NCI-H526 (cell line): ENCODE results near the gene ZNF724.
"Not testable (repeated sequence)": the region's sequence is repeated elsewhere in the genome, so short reads cannot be mapped to it uniquely, and the experiment has no call there.

ENCODE experiments used
- DNase-seq, 2 experiments: peaks; one replicate each; lab custom pipeline; 2025; lab: John Stamatoyannopoulos, UW

The ZNF724 gene

DNA sequence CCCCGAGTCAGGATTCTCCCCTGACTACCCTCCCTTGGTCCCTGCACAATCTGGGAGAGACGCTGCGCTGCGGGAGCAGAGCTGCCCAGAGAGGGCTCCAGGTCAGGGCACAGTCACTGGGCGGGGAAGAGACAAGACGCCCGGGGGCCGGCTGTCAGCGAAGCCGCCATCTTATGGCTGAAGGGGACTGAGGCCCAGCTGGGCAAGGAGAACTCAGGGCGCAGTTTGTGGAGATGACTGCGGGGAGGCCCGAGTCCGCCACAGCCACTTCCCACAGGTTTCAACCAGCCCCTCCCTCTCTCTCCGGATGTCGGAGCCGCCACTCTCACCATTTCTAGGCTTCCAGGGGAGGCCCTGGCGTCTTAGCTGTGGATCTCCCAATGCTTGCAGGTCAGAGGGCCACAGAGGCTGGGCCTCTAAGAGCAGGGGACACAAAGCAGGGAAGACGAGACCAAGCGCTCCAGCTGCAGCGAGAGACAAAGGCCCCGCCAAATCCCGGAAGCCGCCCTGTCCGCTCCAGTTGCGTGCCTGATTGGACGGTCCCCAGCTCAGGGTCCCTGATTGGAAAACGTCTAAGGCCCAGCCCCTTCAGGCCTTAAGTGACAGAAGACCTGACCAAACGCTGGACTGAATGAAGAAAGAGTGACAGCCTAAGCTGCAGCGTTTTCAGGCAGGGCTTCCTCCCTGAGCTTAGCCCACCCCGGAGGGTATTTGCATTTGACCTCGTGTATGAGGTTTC lies at the start of gene ZNF724:
TSS of gene ZNF724 (minus strand) at position 484 of the 739 bp plus-strand sequence. CDS start at position 332, 152 bp downstream.
- peak; percentile 95 to 96 for DNase-seq

DNA sequence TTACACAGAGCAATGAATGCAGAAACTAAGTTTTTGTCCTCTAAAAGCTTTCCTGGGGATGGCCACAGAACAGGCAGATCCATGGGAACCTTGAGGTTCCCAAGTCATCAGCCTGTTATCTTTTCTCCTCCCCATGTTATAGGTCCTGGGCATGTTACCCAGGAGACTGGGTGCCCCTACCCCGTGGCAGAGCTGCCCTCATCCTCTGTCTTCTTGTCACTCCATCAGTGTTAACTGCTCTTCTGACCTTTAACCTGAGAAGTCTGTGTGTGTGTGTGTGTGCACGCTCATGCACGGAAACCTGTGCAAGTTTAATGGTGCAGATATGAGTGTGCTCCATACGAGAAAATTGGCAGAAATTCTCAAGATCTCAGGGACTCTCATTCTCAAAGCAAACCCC lies 43.9 kb upstream of the ZNF724 start:
- no peak for DNase-seq

- DNase-seq = not testable (repeated sequence)
Observed at GRCh38 chr19:23289966-23290365, 39.8 kb upstream of the ZNF724 start.

GRCh38 chr19:23287620-23288019 lies 37.4 kb upstream of the ZNF724 start:
- no peak for DNase-seq

DNA sequence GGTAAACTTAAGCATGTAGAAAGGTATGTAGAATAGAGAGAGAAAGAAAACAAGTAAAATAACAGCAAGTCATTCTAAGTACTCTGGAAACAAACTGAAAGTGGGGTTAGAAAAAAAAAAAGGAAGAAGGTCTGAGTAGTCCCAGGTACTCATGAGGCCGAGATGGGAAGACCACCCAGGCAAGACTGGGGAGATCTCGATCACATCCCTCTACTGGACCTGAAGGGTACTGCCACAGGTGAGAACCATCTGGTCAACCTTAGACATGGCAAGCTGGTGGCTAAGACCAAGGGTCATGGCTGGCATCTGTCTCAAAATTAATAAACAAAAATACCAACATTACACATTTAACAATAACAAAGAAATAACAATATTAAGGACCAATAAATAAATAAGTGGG lies 36.3 kb upstream of the ZNF724 start:
- DNase-seq = no peak

- DNase-seq = no peak
Observed at GRCh38 chr19:23285948-23286347, 35.8 kb upstream of the ZNF724 start.

DNA sequence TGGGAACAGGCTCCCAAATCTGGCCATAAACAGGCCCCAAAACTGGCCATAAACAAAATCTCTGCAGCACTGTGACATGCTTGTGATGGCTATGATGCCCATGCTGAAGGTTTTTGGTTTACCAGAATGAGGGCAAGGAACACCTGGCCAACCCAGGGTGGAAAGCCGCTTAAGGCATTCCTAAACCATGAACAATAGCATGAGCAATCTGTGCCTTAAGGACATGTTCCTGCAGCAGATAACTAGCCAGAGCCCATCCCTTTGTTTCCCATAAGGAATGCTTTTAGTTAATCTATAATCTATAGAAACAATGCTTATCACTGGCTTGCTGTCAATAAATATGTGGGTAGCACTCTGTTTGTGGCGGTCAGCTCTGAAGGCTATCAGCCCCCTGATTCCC lies 35.1 kb upstream of the ZNF724 start:
- not testable (repeated sequence) for DNase-seq

DNA sequence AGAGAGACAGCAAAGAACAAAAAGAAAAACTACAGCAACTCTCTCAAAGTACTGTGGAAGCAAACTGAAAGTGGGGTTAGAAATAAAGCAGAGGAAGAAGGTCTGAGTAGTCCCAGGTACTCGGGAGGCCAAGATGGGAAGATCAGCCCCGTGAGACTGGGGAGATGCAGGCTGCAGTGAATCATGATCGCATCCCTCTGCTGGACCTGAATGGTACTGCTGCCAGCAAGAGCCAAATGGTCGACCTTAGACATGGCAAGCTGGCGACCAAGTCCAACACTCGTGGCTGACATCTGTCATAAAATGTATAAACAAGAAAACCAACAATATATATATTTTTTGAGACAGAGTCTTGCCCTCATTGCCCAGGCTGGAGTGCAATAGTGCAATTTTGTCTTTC lies 33.7 kb upstream of the ZNF724 start:
- DNase-seq = peak; percentile 14 to 50

GRCh38 chr19:23281663-23282276 lies 31.6 kb upstream of the ZNF724 start:
- DNase-seq = no peak

- not testable (repeated sequence) for DNase-seq
Observed at GRCh38 chr19:23278118-23278517, 27.9 kb upstream of the ZNF724 start.

- DNase-seq = peak; percentile 85 to 91
Observed at GRCh38 chr19:23273590-23274412, 23.6 kb upstream of the ZNF724 start.

DNA sequence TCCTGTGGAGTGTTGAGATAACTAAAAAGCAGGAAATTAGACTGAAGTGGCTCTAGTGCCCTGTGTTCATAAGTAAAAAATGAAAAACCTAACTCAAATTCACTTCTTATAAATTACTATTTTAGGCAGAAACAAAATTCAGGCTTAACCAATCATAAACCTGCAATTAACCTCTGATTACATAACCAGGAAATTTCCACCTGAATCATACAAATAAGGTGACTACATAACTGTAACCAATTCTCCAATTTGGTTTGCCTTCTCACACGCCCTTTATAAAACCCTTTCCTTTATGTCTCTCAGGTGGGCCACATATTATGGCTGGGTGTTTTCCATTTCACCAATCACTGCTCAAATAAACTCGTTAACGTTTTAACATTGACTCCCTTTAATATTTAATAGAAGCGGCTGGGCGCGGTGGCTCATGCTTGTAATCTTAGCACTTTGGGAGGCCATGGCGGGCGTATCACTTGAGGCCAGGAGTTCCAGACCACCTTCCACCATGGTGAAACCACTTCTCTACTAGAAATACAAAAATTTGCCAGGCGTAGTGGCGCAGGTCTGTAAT lies 22.9 kb upstream of the ZNF724 start:
- DNase-seq = no peak

GRCh38 chr19:23263870-23264590 lies 13.8 kb upstream of the ZNF724 start:
- no peak for DNase-seq

- no peak for DNase-seq
Observed at GRCh38 chr19:23263396-23263795, 13.2 kb upstream of the ZNF724 start.

DNA sequence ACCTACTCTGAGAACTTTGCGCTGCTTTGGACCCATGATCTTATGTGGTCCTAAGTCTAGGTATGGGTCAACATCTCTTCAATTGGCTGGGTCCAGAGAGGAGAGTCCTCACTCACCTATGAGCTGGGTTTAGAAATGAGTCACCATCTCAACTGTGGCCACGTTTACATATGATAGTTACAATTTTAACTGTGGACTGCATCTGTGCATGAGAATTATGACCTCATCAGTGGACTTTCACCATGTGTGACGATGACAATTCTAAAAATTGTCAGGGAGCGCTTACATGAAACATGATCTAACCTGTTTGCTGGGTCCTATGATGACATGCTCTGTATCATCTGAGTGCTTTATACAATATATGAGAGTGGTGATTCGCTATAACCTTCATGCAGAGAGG lies 12.7 kb upstream of the ZNF724 start:
- no peak for DNase-seq

- DNase-seq = no peak
Observed at GRCh38 chr19:23261496-23262020, 11.4 kb upstream of the ZNF724 start.

GRCh38 chr19:23260956-23261355 lies 10.8 kb upstream of the ZNF724 start:
- no peak for DNase-seq

DNA sequence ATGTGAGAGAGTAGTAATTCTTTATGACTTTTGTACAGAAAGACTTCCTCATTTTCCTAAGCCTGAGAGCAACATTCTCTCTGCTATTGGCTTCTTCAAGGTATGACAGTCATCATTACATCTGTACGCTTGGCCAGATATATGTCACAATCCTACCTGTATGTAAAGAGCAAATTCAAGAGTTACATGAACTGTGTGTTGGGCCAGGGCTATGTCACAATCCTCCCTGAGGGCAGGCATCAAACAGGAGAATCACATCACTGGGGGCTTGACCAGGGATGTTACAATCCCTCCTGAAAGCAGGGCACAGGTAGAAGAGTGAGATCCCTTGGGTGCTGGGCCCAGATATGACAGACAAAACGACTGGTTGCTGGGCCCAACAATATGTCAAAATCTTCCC lies 9.8 kb upstream of the ZNF724 start:
- no peak for DNase-seq

GRCh38 chr19:23255700-23256099 lies 5.5 kb upstream of the ZNF724 start:
- DNase-seq = no peak

GRCh38 chr19:23254141-23254910 lies 4.1 kb upstream of the ZNF724 start:
- no peak for DNase-seq

- DNase-seq = not testable (repeated sequence)
Observed at GRCh38 chr19:23253256-23253655, 3.1 kb upstream of the ZNF724 start.
